ENCODE data around the gene IFT88.

Gene IFT88

GRCh38 chr13:20566468-20566897 lies 474 bp upstream of the IFT88 start:
- peak; percentile 0 to 22 for DNase-seq (ENCODE audit: low read depth in 2 of 2)

- DNase-seq (ENCODE audit: low read depth in 2 of 2), result no peak
Observed at GRCh38 chr13:20567881-20568528, 1.0 kb downstream of the IFT88 start.

GRCh38 chr13:20570517-20570916 lies 3.6 kb downstream of the IFT88 start:
- no peak for DNase-seq (ENCODE audit: low read depth in 2 of 2)

DNA sequence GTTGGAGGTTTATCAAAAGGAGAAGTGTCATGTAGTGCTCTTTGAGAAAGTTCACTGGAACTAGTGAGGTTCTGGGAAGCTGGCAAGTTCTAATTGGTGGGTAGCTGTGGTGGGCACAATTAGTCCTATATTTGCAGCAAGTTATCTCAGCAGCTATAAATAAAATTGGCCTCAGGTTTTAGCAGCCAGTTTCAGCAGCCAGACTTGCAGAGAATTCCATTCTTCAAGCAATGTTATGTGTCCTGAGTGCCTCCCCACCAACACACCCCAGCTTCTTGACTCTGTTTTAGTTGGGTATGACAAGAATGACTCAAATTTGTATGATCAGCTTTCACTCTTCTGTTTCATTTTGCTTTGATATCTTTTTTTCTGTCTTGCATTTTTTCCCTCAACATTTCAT lies 4.7 kb downstream of the IFT88 start:
- DNase-seq (ENCODE audit: low read depth in 2 of 2), result no peak

GRCh38 chr13:20573186-20573585 lies 6.2 kb downstream of the IFT88 start:
- no peak for DNase-seq (ENCODE audit: low read depth in 2 of 2)

GRCh38 chr13:20573636-20574035 lies 6.7 kb downstream of the IFT88 start:
- no peak for DNase-seq (ENCODE audit: low read depth in 2 of 2)

DNA sequence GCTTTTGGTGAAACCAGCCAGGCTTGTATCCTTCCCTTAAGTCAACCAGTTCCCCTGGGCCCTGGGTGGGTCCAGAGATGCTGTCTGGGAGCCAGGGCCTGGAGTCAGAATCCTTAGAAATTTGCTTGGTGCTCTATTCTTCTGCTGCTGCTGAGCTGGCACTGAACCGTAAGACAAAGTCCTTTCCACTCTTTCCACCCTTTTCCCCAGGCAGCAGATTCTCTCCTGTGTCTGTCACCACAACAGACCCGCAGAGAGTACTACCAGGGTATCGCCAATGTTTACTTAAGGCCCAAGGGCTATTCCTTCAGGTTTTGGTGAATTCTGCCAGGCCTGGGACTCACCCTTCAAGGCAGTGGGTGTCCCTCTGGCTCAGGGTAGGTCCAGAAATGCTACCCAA lies 12.2 kb downstream of the IFT88 start:
- DNase-seq (ENCODE audit: low read depth in 2 of 2), result no peak

DNA sequence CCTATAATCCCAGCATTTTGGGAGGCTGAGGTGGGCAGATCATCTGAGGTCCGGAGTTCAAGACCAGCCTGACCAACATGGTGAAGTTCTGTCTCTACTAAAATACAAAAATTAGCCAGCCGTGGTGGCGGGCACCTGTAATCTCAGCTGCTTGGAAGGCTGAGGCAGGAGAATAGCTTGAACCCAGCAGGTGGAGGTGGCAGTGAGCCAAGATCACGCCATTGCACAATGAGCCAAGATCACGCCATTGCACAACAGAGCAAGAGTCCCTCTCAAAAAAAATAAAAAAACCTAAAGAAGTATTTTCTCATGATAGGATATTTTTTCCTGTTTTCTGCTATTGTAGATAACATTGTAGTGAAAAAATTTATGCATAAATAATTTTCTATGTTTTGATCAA lies 13.3 kb downstream of the IFT88 start:
- DNase-seq (ENCODE audit: low read depth in 2 of 2), result no peak

GRCh38 chr13:20582026-20582425 lies 15.1 kb downstream of the IFT88 start:
- no peak for DNase-seq (ENCODE audit: low read depth in 2 of 2)

- no peak for DNase-seq (ENCODE audit: low read depth in 2 of 2)
Observed at GRCh38 chr13:20583803-20584293, 16.9 kb downstream of the IFT88 start.

DNA sequence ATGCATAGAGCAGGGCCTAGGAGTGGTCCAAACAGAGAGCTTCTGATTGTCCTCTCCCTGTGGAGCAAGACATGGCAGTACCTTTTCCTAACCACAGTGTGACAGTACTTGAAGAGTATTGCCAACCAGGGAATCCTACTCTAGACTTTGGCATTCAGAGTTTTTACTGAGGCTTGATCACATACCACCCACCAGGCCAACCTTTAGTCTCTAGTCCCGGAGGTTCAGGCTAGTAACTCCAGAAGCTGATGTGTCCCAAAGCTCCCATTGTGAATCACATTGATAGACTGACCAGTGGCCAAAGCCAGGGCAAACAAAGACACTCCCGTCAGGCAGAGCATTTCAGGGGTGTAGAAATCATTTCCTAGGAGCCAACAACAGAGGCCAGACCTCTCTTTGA lies 18.4 kb downstream of the IFT88 start:
- DNase-seq (ENCODE audit: low read depth in 2 of 2), result no peak

- no peak for DNase-seq (ENCODE audit: low read depth in 2 of 2)
Observed at GRCh38 chr13:20588529-20589110, 21.7 kb downstream of the IFT88 start.

DNA sequence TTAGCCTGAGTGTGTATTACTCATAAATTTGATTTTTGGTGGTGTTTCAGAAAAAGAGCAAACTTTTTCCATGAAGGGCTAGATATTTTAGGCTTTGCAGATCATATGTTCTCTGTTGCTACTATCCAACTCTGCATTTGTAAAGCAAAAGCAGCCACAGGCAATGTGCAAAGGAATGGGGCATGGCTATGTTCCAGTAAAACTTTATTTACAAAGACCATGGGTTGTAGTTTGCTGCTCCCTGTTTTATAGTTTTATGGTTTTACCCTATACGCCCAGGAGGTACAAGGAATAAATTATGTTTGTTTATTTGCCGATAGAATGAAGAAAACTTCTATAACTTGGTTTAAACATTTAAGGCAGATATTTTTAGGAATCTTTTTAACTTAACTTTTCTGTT lies 23.6 kb downstream of the IFT88 start:
- DNase-seq (ENCODE audit: low read depth in 2 of 2), result no peak

GRCh38 chr13:20592606-20593005 lies 25.6 kb downstream of the IFT88 start:
- DNase-seq (ENCODE audit: low read depth in 2 of 2), result no peak

GRCh38 chr13:20594280-20594679 lies 27.3 kb downstream of the IFT88 start:
- no peak for DNase-seq (ENCODE audit: low read depth in 2 of 2)

DNA sequence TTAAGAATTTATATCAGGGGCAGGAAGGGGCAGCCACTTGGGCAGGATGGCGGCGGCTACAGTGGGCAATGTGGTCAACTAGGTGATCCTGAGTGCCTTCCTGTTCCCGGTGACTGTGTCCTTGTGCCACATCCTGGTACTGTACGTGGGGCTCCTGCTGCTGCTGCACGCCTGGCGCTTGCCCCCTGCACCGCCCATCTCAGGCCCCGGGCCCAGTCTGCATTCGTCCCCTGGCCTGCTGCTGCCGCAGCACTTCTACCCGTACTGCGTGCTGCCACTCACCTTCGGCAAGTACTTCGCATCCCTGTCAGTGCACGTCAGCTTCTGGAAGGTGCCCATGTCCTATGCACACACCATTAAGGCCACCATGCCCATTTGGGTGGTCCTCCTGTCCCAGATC lies 40.1 kb downstream of the IFT88 start:
- no peak for DNase-seq (ENCODE audit: low read depth in 2 of 2)

DNA sequence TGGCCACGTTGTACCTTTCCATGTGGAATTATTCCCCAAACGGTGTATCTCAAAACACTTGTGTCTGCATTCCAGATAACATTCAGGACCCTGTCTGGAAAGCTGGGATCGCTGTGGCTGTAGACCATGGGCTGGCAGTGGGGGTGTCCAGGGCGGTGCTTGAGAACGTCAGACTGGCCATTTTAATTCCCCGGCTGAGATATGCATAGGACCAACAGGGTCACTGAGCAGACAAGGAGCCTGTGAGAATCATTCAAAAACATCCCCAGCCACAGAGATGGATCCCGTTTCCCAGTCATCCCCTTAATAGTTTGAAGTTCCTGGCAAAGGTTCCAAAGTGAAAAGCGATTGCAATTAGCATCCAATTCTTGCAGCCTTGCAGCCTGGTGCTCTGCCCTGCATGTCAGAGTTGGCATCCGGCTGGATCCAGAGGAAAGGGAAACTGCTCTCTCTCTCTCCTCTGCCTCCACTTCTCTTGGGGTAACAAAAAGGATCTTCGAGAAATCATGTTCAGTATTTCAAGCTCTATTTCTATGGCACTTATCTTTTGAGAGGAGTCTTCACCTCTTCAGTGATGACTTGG lies 41.6 kb downstream of the IFT88 start:
- DNase-seq (ENCODE audit: low read depth in 2 of 2), result no peak

GRCh38 chr13:20609145-20609544 lies 42.2 kb downstream of the IFT88 start:
- DNase-seq (ENCODE audit: low read depth in 2 of 2), result no peak

- DNase-seq (ENCODE audit: low read depth in 2 of 2), result no peak
Observed at GRCh38 chr13:20610006-20610405, 43.0 kb downstream of the IFT88 start.

GRCh38 chr13:20616059-20616797 lies 49.3 kb downstream of the IFT88 start:
- DNase-seq (ENCODE audit: low read depth in 2 of 2), result no peak

DNA sequence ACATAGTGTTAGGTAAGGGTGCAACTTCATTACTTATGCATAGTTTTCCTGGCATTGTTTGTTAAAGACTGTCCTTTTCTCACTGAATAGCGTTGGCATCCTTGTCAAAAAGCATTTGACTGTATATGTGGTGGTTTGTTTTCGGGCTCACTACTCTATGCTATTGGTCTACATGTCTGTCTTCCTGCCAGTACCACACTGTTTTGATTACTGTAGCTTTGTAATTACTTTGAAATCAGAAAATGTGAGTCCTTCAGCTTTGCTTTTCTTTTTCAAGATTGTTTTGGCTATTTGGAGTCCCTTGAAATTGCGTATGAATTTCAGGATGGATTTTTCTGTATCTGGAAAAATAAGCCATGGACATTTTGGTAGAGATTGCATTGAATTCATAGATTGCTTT lies 56.0 kb downstream of the IFT88 start:
- DNase-seq (ENCODE audit: low read depth in 2 of 2), result no peak

DNA sequence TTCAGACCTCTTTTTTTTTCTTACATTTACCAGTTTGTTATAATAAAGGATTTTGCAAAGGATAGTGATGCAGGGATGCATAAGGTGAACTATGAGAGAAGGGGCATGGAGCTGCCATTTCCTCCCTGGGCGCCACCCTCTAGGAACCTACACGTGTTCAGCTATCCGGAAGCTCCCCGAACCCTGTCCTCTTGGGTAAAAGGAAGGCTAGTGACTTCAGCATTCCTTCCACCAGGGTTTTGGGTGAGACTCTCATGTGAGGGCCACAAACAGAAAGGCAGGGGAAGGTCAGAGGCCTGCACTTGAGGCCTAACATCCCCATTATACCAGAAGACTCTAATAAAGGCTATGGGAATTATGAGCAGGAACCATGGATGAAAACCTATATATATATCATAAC lies 57.3 kb downstream of the IFT88 start:
- DNase-seq (ENCODE audit: low read depth in 2 of 2), result no peak

DNA sequence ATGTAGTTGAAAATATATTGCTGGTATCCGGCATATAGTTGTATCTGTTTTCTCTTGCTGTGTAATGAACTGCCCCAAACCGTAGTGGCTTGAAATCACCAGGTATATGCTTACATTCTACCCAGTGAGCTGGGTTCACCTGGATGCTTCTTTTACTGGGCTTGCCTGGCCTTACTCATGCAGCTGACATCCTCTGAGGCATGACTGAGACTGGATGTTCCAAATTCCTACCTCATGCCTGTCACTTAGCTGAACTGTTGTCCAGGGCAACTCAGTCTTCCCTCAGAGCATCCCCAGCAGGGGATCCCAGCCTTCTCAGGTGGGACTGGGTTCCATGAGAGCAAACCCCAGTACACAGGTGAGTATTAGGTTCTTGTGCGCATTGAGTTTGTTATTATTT lies 66.8 kb downstream of the IFT88 start:
- DNase-seq (ENCODE audit: low read depth in 2 of 2), result no peak
